Kidney (tissue), 14 donors: ENCODE data around the gene COL4A2. TPM values are rescaled to one million over a fixed set of nuclear protein-coding genes. Genes with fewer than 3 reads are reported as not detected.

Experiments
- DNase-seq, 5 donors: peaks; one replicate each; pipeline ENCODE4 v3.0.0-alpha.2; 2013 to 2020
- FAIRE-seq: peaks from 2 replicates; lab custom pipeline; 2012; peaks lifted over from hg19 to GRCh38; lab: Jason Lieb, UNC
- H3K27ac ChIP-seq, 2 donors: one replicate each; pipeline ENCODE4 v1.7.0; 2013; ENCODE audit warnings: low read depth in 2 of 2, low read length in 2 of 2, inconsistent platforms in 1 of 2
- H3K27me3 ChIP-seq: one replicate; pipeline ENCODE4 v1.7.1; 2013; ENCODE audit warnings: low read length, inconsistent platforms; ENCODE audit not compliant: control insufficient read depth, insufficient read depth
- H3K36me3 ChIP-seq, 3 donors: one replicate each; pipeline versions ENCODE4 v1.7.0 to v1.7.1; 2013; ENCODE audit warnings: low read length in 3 of 3, control low read depth in 1 of 3, inconsistent platforms in 1 of 3; ENCODE audit not compliant: insufficient read depth in 3 of 3, control insufficient read depth in 2 of 3
- H3K4me1 ChIP-seq, 3 donors: one replicate each; pipeline versions ENCODE4 v1.7.0 to v1.7.1; 2013; ENCODE audit warnings: low read length in 3 of 3, inconsistent platforms in 1 of 3, low read depth in 1 of 3; ENCODE audit not compliant: control insufficient read depth in 2 of 3, insufficient read depth in 2 of 3
- H3K4me3 ChIP-seq, 3 donors: one replicate each; pipeline versions ENCODE4 v1.7.0 to v1.8.1; 2013; ENCODE audit warnings: low read length in 3 of 3, control low read depth in 1 of 3, inconsistent platforms in 1 of 3
- H3K9ac ChIP-seq, 3 donors: one replicate each; pipeline versions ENCODE4 v1.7.0 to v1.7.1; 2013; ENCODE audit warnings: low read length in 3 of 3, control low read depth in 1 of 3, inconsistent platforms in 1 of 3
- H3K9me3 ChIP-seq, 3 donors: one replicate each; pipeline versions ENCODE4 v1.7.0 to v1.7.1; 2013; ENCODE audit warnings: low read length in 3 of 3, control low read depth in 1 of 3, inconsistent platforms in 1 of 3; ENCODE audit not compliant: control insufficient read depth in 2 of 3, insufficient read depth in 1 of 3
- CTCF ChIP-seq: IDR thresholded peaks from 3 replicates; pipeline ENCODE4 v1.5.1; 2012; ENCODE audit warnings: mild to moderate bottlenecking, moderate library complexity, borderline replicate concordance; ENCODE audit not compliant: insufficient read depth; ENCODE audit errors: extremely low read depth
- intact Hi-C: fragments of 100-400 bp; cut with DNase I; formaldehyde crosslinking; loops from one replicate; pipeline ENCODE4 v1.11.1; 2022
- polyA plus RNA-seq: library from polyadenylated mRNA; stranded (reverse); fragments of 350-450 nt; fragmentation: Illumina TruSeq; extraction: RNeasy Lipid Tissue Mini Kit (QIAGEN cat#74804); gene quantifications from one replicate; pipeline ENCODE4 v1.2.3, GENCODE V29; 2014; ENCODE audit warnings: low read depth, low replicate concordance; ENCODE audit not compliant: insufficient read depth
- total RNA-seq: library from RNA; stranded (reverse); fragmentation: NEBNext Ultra II Directional; extraction: Animal tissue kit (Norgen Biotek cat#: 25700); gene quantifications from one replicate; pipeline ENCODE4 v1.2.1, GENCODE V29; 2021
- donor health status: control.
- donor health status: control.
- donor health status: control.
- donor health status: control.
- donor health status: control.
- donor health status: DM: yes; HTN: yes; CAD: no.
- donor health status: Normal renal cell carcinoma (clear cell type).

Gene COL4A2
- total and polyA plus RNA-seq, 2 donors from 2014 or later, result 126 to 265 TPM

DNA sequence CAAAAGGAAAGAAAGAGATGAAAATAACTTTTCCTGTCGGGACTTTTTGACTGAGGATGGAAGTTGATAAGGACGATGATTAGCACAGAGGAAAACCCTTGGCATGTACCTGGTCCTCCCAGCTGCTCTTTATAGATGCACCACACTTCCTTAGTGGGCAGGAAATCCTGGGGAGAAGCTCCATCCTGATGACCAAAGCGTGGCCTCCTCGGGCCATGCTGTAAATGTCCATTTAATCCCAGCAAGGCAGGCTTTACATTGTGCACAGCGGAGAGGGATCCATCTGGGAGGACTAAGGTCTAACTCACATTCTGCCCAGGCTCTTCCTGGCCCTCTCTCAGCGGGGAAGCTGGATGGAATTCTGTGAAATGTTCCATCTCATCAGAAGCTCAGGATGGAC, 113.5 kb downstream of the COL4A2 start:
- Histone ChIP-seq H3K9me3 (no peaks in the 10 kb centered on the region), H3K27me3 (no peaks in the 10 kb centered on the region), H3K4me1 (peaks cover 4 to 14% (median 4%) of the 10 kb centered on the region in 3 donors), H3K27ac (no peak overlapping the region), H3K9ac (no peak overlapping the region), H3K36me3 (peaks cover 4 to 10% (median 6%) of the 10 kb centered on the region in 3 donors), H3K4me3 (no peak overlapping the region)
- intact Hi-C loops, result no loop called here
- no peak for DNase-seq
- no peak for FAIRE-seq
- TF ChIP-seq CTCF, result no peak

- no peaks in the 10 kb centered on the region for H3K27me3 ChIP-seq
- intact Hi-C loops, result no loop called here
- no peak overlapping the region for H3K27ac ChIP-seq
- DNase-seq (no peak), FAIRE-seq (no peak)
- no peak overlapping the region for H3K4me3 ChIP-seq
- H3K4me1 ChIP-seq, result peaks cover 4 to 14% (median 4%) of the 10 kb centered on the region in 3 donors
- no peak overlapping the region for H3K9ac ChIP-seq
- H3K9me3 ChIP-seq, result no peaks in the 10 kb centered on the region
- no peak for TF ChIP-seq CTCF
- peaks cover 6 to 15% (median 8%) of the 10 kb centered on the region in 3 donors for H3K36me3 ChIP-seq
These were observed 114.0 kb downstream of the COL4A2 start for GRCh38 chr13:110421061-110421460.

GRCh38 chr13:110421696-110422385, 114.8 kb downstream of the COL4A2 start:
- Histone ChIP-seq H3K9me3 (no peaks in the 10 kb centered on the region), H3K4me3 (no peak overlapping the region), H3K27ac (no peak overlapping the region), H3K4me1 (peaks cover 4 to 14% (median 4%) of the 10 kb centered on the region in 3 donors), H3K9ac (no peak overlapping the region), H3K27me3 (no peaks in the 10 kb centered on the region), H3K36me3 (peaks cover 6 to 16% (median 8%) of the 10 kb centered on the region in 3 donors)
- no peak for FAIRE-seq
- no peak for DNase-seq
- intact Hi-C loops, result no loop called here
- TF ChIP-seq CTCF, result no peak
